HG03103 (cell line): ENCODE results near the gene RBMXL3.

Source experiments
- ATAC-seq: cut with Tn5 transposase; IDR thresholded peaks from one replicate; pipeline ENCODE4 v1.9.1; 2021; ENCODE audit warnings: low read depth; ENCODE audit not compliant: unreplicated experiment

The RBMXL3 gene

DNA sequence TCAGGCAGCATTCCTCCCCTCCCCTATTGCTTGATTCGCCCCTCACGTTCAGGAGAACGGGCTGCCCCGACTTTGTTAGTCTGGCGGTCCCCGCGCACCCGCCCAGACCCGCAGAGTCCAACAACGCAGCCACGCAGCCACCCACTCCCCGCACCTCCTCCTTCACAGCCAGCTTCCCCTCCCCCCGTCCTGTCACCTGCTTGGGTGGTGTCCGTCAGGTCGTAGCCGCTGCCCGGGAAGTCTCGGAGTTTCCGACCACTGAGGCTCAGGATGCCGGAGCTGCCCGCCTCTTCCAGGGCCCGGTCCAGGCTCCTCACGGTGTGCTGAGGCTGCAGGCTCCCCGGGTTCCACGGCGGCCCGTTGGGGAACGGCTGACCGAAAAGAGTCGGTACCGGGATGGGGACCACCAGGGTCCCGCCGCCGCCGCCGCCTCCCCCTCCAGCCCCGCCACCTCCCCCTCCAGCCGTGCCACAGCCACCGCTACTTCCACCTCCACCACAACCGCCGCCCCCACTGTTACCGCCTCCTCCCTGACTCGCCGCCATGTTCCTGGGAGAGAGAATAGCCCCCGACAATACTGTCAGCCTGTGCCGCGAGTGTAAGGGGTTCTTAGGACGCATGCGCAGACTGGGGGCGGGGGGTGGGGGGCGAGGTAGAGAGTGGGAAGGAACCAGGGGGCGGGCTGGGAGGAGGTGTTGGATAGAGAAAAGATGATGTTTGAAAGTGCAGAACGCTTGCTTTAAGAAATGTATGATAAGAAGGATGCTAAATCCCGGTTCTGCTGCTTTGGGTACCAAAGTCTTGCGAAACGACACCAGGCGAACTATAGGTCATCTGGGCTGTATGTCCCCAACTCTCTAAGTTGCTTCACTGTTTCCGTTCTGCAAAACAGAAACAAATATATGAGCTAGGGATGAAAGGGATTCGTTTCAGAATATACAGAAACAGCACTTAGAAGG lies 44.6 kb downstream of the RBMXL3 start, which contains the start of gene LRCH2:
LRCH2 (minus strand) TSS at position 600 of the 959 bp plus-strand sequence; CDS start at position 545, 55 bp downstream.
- no peak for ATAC-seq

DNA sequence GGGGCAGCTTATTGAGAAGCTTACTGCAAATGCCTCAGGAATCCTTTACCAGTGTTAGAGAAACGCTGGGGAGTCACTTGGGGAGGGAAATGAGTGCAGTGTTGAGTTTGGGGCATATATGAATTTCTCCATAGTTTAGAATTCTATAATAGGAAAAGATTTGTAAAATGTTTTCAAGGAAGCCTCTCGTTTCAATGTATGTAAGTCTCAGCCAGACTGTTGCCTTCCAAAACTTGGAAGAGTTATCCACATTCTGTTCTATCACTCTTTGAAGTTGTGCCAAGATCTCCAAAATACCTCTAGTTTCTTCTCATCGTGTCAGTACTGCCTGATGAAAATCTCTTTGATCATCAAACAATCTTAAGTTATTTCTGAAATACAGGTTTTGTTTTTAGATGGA lies 45.3 kb downstream of the RBMXL3 start:
- ATAC-seq, result no peak

DNA sequence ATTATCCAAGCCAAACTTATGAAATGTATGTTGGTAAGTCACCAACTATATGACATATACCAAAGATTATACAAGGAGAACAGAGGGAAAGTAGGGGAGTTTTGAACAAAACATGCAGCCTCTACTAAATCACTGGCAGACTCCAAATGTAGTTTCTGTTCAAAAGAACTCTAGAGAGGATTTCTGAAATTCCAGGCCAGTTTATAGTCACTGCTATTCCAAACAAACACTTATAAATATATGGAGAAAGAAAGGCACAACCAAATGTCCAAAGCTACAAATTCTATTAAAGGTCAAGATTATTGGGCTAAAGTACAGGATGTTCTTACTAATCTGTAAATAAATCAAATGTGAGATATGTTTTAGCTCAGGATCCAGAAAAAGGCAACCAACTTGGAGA lies 47.4 kb downstream of the RBMXL3 start:
- no peak for ATAC-seq

DNA sequence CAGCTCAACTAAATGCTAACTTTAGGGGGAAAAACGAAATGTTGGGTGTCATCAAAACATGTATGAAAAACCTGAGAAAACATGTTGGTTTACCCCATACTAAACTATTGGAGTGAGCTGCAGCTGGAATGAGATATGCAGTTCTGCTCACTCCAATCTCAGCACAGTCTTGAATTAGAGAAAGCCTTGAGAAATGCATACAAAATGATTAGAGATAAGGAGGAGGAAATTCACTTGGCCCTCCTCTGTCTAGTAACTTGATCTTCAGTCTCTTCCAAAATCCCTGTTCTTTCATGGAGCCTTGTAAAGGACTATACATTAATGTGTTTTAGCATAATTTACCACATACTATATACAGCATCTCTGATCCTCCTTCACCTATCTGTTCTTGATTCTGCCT lies 47.8 kb downstream of the RBMXL3 start:
- no peak for ATAC-seq
